PC-3 (cell line): ENCODE data around the gene TCF19. TPM values are rescaled to one million over a fixed set of nuclear protein-coding genes. Genes with fewer than 3 reads are reported as not detected.

Experiments used
- ATAC-seq: fragments of 200-7000 bp; cut with Tn5 transposase; 2 replicates; pipeline ENCODE4 v1.9.1; 2020; ENCODE audit warnings: mild to moderate bottlenecking, moderate library complexity
- BruUV-seq: library from RNA; stranded (reverse); fragments of 400-500 nt; replicated peaks from 2 replicates; lab custom pipeline; 2021; lab: Mats Ljungman, UMichigan
- CTCF ChIA-PET: fragments of 300-600 bp; sonication (Branson Sonifier 250); formaldehyde crosslinking; loops from one replicate; lab custom pipeline; 2022; ENCODE audit warnings: antibody characterized with exemption; lab: Charles Lee
- POLR2A ChIA-PET: fragments of 300-600 bp; sonication (Branson Sonifier 250); formaldehyde crosslinking; loops from one replicate; lab custom pipeline; 2022; ENCODE audit warnings: antibody characterized with exemption; ENCODE audit not compliant: unreplicated experiment; lab: Charles Lee
- DNase-seq: peaks from one replicate; pipeline ENCODE4 v3.0.0-alpha.2; 2015
- H2AFZ ChIP-seq: fragments of 300-600 bp; sonication (generic); 2 replicates; pipeline ENCODE4 v1.6.0; 2016; ENCODE audit warnings: antibody characterized with exemption, low read length
- H3F3A ChIP-seq: fragments of 300-600 bp; sonication (generic); one replicate; pipeline ENCODE4 v1.6.0; 2017; ENCODE audit warnings: antibody characterized with exemption, low read length, control low read depth, mild to moderate bottlenecking; ENCODE audit not compliant: unreplicated experiment
- H3K27ac ChIP-seq: fragments of 300-600 bp; sonication (generic); 2 replicates; pipeline ENCODE4 v1.5.1; 2016; ENCODE audit warnings: mild to moderate bottlenecking, low read length
- H3K27me3 ChIP-seq: fragments of 300-600 bp; sonication (generic); 2 replicates; pipeline ENCODE4 v1.6.1; 2016; ENCODE audit warnings: low read length, mixed read lengths
- H3K36me3 ChIP-seq: fragments of 300-600 bp; sonication (generic); 2 replicates; pipeline ENCODE4 v1.6.1; 2016; ENCODE audit warnings: low read depth, mixed run types, low read length, mixed read lengths
- H3K4me1 ChIP-seq: fragments of 300-600 bp; sonication (generic); 2 replicates; pipeline ENCODE4 v1.5.1; 2016; ENCODE audit warnings: low read length; ENCODE audit not compliant: insufficient read depth
- H3K4me2 ChIP-seq: fragments of 300-600 bp; sonication (generic); 2 replicates; pipeline ENCODE4 v1.6.0; 2016; ENCODE audit warnings: low read length
- H3K4me3 ChIP-seq: fragments of 300-600 bp; sonication (generic); 2 replicates; pipeline ENCODE4 v1.5.1; 2016; ENCODE audit warnings: mild to moderate bottlenecking, low read length, mixed read lengths
- H3K79me2 ChIP-seq: fragments of 300-600 bp; sonication (generic); 2 replicates; pipeline ENCODE4 v1.6.1; 2017; ENCODE audit warnings: low read length, mixed read lengths
- H3K9ac ChIP-seq: fragments of 300-600 bp; sonication (generic); 2 replicates; pipeline ENCODE4 v1.6.0; 2016; ENCODE audit warnings: mild to moderate bottlenecking, low read length
- H3K9me2 ChIP-seq: fragments of 300-600 bp; sonication (generic); replicated peaks from 2 replicates; pipeline ENCODE4 v1.6.1; 2016; ENCODE audit warnings: mixed run types, low read length, mixed read lengths
- H3K9me3 ChIP-seq: fragments of 300-600 bp; sonication (generic); 2 replicates; pipeline ENCODE4 v1.6.1; 2016; ENCODE audit warnings: low read length, mixed read lengths
- H4K20me1 ChIP-seq: fragments of 300-600 bp; sonication (generic); 2 replicates; pipeline ENCODE4 v1.6.1; 2016; ENCODE audit warnings: low read length, mixed read lengths
- EZH2 ChIP-seq: fragments of 300-600 bp; sonication (generic); IDR thresholded peaks from one replicate; pipeline ENCODE4 v1.6.1; 2017; ENCODE audit warnings: antibody characterized with exemption, mild to moderate bottlenecking, low read length; ENCODE audit not compliant: unreplicated experiment
- EZH2phosphoT487 ChIP-seq: fragments of 300-600 bp; sonication (generic); IDR thresholded peaks from 2 replicates; pipeline ENCODE4 v1.6.1; 2018; ENCODE audit warnings: mild to moderate bottlenecking, antibody characterized with exemption, low read length, borderline replicate concordance
- intact Hi-C: fragments of 100-400 bp; cut with micrococcal nuclease; formaldehyde crosslinking; loops from 2 replicates; pipeline ENCODE4 v1.9.0; 2023
- total RNA-seq: library from RNA; depleted of rRNA; stranded (reverse); fragments of >200 nt; gene quantifications from 2 replicates; pipeline ENCODE4 v1.2.3, GENCODE V29; 2014
- TF ChIP-seq, protein P1 (sequence below): fragments of 300-600 bp; sonication (generic); conservative IDR thresholded peaks from 2 replicates; pipeline ENCODE4 v1.5.1; 2017; ENCODE audit warnings: antibody characterized with exemption, low read depth, mild to moderate bottlenecking, low read length

Gene TCF19
- total RNA-seq, 1 experiment from 2014 or later: 88.6 TPM

- H2AFZ ChIP-seq: no peak within 1 kb of the TSS
Observed at GRCh38 chr6:31170600-31170881, 12.2 kb downstream of the TCF19 start, which contains the start of gene POU5F1. POU5F1 (minus strand) TSS chr6:31170682; CDS start chr6:31170620, 62 bp downstream.

DNA sequence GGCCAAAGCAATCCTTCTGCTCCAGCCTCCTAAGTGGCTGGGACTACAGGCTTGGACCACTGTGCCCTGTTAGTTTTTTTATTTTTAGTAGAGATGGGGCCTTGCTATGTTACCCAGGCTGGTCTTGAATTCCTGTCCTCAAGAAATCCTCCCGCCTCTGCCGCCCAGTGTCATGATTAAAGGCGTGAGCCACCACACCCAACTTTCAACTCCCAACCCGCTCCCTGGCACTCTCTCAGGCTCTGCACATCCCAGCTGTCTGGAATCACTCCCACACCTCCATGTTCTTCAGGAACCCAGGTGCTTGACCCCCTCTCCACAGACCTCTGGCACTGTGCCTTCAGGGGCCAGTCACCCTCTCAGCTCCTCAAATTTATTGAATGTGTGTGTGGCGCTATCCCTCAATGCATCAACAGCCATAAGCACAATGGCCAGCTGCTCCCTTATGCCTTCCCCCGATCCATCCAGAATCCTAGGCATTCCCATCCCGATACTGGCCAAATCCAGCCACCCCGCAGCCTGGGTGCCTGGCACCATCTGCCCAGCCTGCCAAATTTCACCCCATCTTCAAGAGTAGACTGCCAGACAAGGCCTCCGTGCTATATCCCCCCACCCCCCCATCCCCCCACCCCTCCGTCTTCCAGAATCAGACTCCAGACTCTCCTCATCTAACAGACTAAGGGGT is 12.7 kb downstream of the TCF19 start:
- Histone ChIP-seq H3F3A (no peaks in the 10 kb centered on the region), H3K9me2 (no peaks in the 10 kb centered on the region), H3K4me2 (no peak overlapping the region), H3K36me3 (no peaks in the 10 kb centered on the region), H3K9ac (no peak overlapping the region), H3K4me1 (peaks cover 5% of the 10 kb centered on the region), H4K20me1 (no peaks in the 10 kb centered on the region), H3K4me3 (no peak overlapping the region), H3K9me3 (no peaks in the 10 kb centered on the region), H3K27ac (no peak overlapping the region), H2AFZ (no peak overlapping the region), H3K79me2 (no peaks in the 10 kb centered on the region), H3K27me3 (no peaks in the 10 kb centered on the region)
- no peak for DNase-seq
- intact Hi-C loops: no loop called here
- no TSS peak for BruUV-seq
- TF ChIP-seq EZH2 (no peak), EZH2phosphoT487 (no peak)
- TF ChIP-seq, protein P1, sequence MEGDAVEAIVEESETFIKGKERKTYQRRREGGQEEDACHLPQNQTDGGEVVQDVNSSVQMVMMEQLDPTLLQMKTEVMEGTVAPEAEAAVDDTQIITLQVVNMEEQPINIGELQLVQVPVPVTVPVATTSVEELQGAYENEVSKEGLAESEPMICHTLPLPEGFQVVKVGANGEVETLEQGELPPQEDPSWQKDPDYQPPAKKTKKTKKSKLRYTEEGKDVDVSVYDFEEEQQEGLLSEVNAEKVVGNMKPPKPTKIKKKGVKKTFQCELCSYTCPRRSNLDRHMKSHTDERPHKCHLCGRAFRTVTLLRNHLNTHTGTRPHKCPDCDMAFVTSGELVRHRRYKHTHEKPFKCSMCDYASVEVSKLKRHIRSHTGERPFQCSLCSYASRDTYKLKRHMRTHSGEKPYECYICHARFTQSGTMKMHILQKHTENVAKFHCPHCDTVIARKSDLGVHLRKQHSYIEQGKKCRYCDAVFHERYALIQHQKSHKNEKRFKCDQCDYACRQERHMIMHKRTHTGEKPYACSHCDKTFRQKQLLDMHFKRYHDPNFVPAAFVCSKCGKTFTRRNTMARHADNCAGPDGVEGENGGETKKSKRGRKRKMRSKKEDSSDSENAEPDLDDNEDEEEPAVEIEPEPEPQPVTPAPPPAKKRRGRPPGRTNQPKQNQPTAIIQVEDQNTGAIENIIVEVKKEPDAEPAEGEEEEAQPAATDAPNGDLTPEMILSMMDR: no peak
- POLR2A ChIA-PET: no interaction called here
- CTCF ChIA-PET: no interaction called here
- ATAC-seq: no peak

More at GRCh38 chr6:31170600-31170881, 12.2 kb downstream of the TCF19 start, which contains the start of gene POU5F1:
- BruUV-seq: no TSS peak
- DNase-seq (no peak), ATAC-seq (no peak)
- Histone ChIP-seq H3K79me2 (no peaks in the 10 kb centered on the region), H3K9me2 (no peaks in the 10 kb centered on the region), H3K27me3 (no peaks in the 10 kb centered on the region), H3K36me3 (no peaks in the 10 kb centered on the region), H3K9me3 (no peaks in the 10 kb centered on the region), H3K27ac (no peak within 1 kb of the TSS), H3K9ac (no peak within 1 kb of the TSS), H3F3A (no peaks in the 10 kb centered on the region), H3K4me2 (no peak within 1 kb of the TSS), H3K4me1 (peaks cover 5% of the 10 kb centered on the region), H3K4me3 (no peak within 1 kb of the TSS), H4K20me1 (no peaks in the 10 kb centered on the region)
- ChIA-PET CTCF (no interaction called here), POLR2A (no interaction called here)
- no peak for TF ChIP-seq EZH2phosphoT487
- TF ChIP-seq, protein P1: no peak
- TF ChIP-seq EZH2: no peak
- intact Hi-C loops: no loop called here
